HG03457 (cell line): ENCODE data around the gene PTPN1.

Source experiments
- ATAC-seq: cut with Tn5 transposase; IDR thresholded peaks from one replicate; pipeline ENCODE4 v1.9.1; 2021; ENCODE audit warnings: moderate number of reproducible peaks; ENCODE audit not compliant: unreplicated experiment

Gene PTPN1

GRCh38 chr20:50628853-50629669 is 118.9 kb downstream of the PTPN1 start:
- no peak for ATAC-seq

- no peak for ATAC-seq
Measured at GRCh38 chr20:50629670-50630045, 119.5 kb downstream of the PTPN1 start.

- no peak for ATAC-seq
Measured at GRCh38 chr20:50630578-50631263, 120.5 kb downstream of the PTPN1 start.

- no peak for ATAC-seq
Measured at GRCh38 chr20:50632236-50632635, 122.1 kb downstream of the PTPN1 start.

DNA sequence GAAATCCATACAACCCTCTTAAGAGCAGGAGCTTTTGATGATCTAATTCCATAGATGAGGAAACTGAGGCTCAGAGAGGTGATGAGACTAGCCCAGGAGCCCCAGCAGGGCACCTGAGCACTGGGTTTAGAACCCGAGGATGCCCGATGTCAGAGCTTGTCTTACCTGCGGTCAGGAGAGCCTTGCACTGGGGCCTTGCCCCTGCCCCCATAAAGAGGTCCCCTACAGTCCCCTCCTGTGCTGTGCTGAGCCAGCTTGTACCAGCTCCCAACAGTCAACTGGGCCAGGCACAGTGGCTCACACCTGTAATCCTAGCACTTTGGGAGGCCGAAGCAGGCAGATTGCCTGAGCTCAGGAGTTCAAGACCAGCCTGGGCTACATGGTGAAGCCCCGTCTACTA is 122.5 kb downstream of the PTPN1 start:
- ATAC-seq: no peak

GRCh38 chr20:50633361-50633760 is 123.2 kb downstream of the PTPN1 start:
- ATAC-seq: no peak

DNA sequence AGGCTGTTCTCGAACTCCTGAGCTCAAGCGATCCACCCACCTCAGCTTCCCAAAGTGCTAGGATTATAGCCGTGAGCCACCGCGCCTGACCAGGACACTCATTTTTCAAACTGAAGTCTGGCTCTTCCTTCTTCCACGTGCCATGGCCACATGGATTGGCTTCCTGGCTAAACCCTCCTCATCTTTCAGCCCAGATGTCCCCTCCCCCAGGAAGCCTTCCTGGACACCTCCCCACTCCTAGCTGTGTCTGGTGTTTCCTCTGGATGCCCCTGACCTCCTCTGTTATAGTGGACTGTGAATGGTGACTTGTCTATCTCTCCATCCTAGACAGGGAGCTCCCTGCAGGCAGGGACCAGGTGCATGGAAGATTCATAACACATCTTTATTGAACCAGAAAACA is 124.0 kb downstream of the PTPN1 start:
- ATAC-seq: no peak
